Activated T-helper 17 cell treated with anti-CD3 and anti-CD28 coated beads, Interleukin-2, amount 50 U/mL, for 72 hours (primary cell): ENCODE measurements around the gene F7. TPM values are rescaled to one million over a fixed set of nuclear protein-coding genes. Genes with fewer than 3 reads are reported as not detected.

ENCODE experiments used
- ATAC-seq: fragments of 150-1000 bp; cut with Tn5 transposase; replicated peaks from 2 replicates; pipeline ENCODE4 v1.10.0; 2021; ENCODE audit warnings: mild to moderate bottlenecking, moderate library complexity
- H3K27ac Mint-ChIP-seq: one replicate; pipeline ENCODE4 v1.8.0; 2022; ENCODE audit warnings: mixed read lengths
- H3K27me3 Mint-ChIP-seq: one replicate; pipeline ENCODE4 v1.8.0; 2022; ENCODE audit warnings: mixed read lengths
- H3K36me3 Mint-ChIP-seq: one replicate; pipeline ENCODE4 v1.8.0; 2022; ENCODE audit warnings: low read depth, mild to moderate bottlenecking, mixed read lengths
- H3K4me1 Mint-ChIP-seq: one replicate; pipeline ENCODE4 v1.8.0; 2022; ENCODE audit warnings: mixed read lengths
- H3K4me3 Mint-ChIP-seq: one replicate; pipeline ENCODE4 v1.8.0; 2022; ENCODE audit warnings: mild to moderate bottlenecking, mixed read lengths
- H3K9me3 Mint-ChIP-seq: one replicate; pipeline ENCODE4 v1.8.0; 2022; ENCODE audit warnings: mixed read lengths
- total RNA-seq, 2 donors: library from RNA; stranded (reverse); gene quantifications; one replicate each; pipeline ENCODE4 v1.2.3, GENCODE V29; 2022

F7 gene
- total RNA-seq, 2 donors from 2014 or later, result 0.40 TPM; not detected in 1

GRCh38 chr13:113088691-113089020, 16.9 kb upstream of the F7 start:
- no peaks in the 10 kb centered on the region for H3K27me3 Mint-ChIP-seq
- H3K4me3 Mint-ChIP-seq, result no peak overlapping the region
- no peak for ATAC-seq
- no peaks in the 10 kb centered on the region for H3K36me3 Mint-ChIP-seq
- no peaks in the 10 kb centered on the region for H3K9me3 Mint-ChIP-seq
- H3K27ac Mint-ChIP-seq, result no peak overlapping the region
- H3K4me1 Mint-ChIP-seq, result no peaks in the 10 kb centered on the region

- Mint-ChIP-seq H3K27me3 (no peaks in the 10 kb centered on the region), H3K4me1 (no peaks in the 10 kb centered on the region), H3K4me3 (no peak overlapping the region), H3K9me3 (no peaks in the 10 kb centered on the region), H3K27ac (no peak overlapping the region), H3K36me3 (no peaks in the 10 kb centered on the region)
- no peak for ATAC-seq
Observed at GRCh38 chr13:113089693-113090414, 15.7 kb upstream of the F7 start.

GRCh38 chr13:113090415-113090770, 15.2 kb upstream of the F7 start:
- H3K4me1 Mint-ChIP-seq, result no peaks in the 10 kb centered on the region
- H3K9me3 Mint-ChIP-seq, result no peaks in the 10 kb centered on the region
- no peaks in the 10 kb centered on the region for H3K36me3 Mint-ChIP-seq
- no peaks in the 10 kb centered on the region for H3K27me3 Mint-ChIP-seq
- no peak overlapping the region for H3K27ac Mint-ChIP-seq
- no peak for ATAC-seq
- no peak overlapping the region for H3K4me3 Mint-ChIP-seq

GRCh38 chr13:113090806-113091205, 14.8 kb upstream of the F7 start:
- Mint-ChIP-seq H3K27ac (no peak overlapping the region), H3K4me3 (no peak overlapping the region), H3K9me3 (no peaks in the 10 kb centered on the region), H3K4me1 (no peaks in the 10 kb centered on the region), H3K36me3 (no peaks in the 10 kb centered on the region), H3K27me3 (no peaks in the 10 kb centered on the region)
- no peak for ATAC-seq

GRCh38 chr13:113091211-113091771, 14.3 kb upstream of the F7 start:
- ATAC-seq, result no peak
- Mint-ChIP-seq H3K9me3 (no peaks in the 10 kb centered on the region), H3K4me3 (no peak overlapping the region), H3K4me1 (no peaks in the 10 kb centered on the region), H3K27me3 (no peaks in the 10 kb centered on the region), H3K27ac (no peak overlapping the region), H3K36me3 (no peaks in the 10 kb centered on the region)

GRCh38 chr13:113091891-113092775, 13.5 kb upstream of the F7 start:
- Mint-ChIP-seq H3K27me3 (no peaks in the 10 kb centered on the region), H3K27ac (no peak overlapping the region), H3K4me1 (no peaks in the 10 kb centered on the region), H3K36me3 (no peaks in the 10 kb centered on the region), H3K9me3 (no peaks in the 10 kb centered on the region), H3K4me3 (no peak overlapping the region)
- ATAC-seq, result no peak

- Mint-ChIP-seq H3K4me1 (no peaks in the 10 kb centered on the region), H3K36me3 (no peaks in the 10 kb centered on the region), H3K27ac (no peak overlapping the region), H3K9me3 (no peaks in the 10 kb centered on the region), H3K27me3 (no peaks in the 10 kb centered on the region), H3K4me3 (no peak overlapping the region)
- no peak for ATAC-seq
Observed at GRCh38 chr13:113092776-113093579, 12.6 kb upstream of the F7 start.

GRCh38 chr13:113093580-113094409, 11.8 kb upstream of the F7 start:
- H3K36me3 Mint-ChIP-seq, result no peaks in the 10 kb centered on the region
- no peaks in the 10 kb centered on the region for H3K27me3 Mint-ChIP-seq
- H3K27ac Mint-ChIP-seq, result no peak overlapping the region

GRCh38 chr13:113094410-113094800, 11.2 kb upstream of the F7 start:
- ATAC-seq, result no peak
- no peaks in the 10 kb centered on the region for H3K36me3 Mint-ChIP-seq
- no peaks in the 10 kb centered on the region for H3K9me3 Mint-ChIP-seq
- H3K4me1 Mint-ChIP-seq, result no peaks in the 10 kb centered on the region
- no peak overlapping the region for H3K4me3 Mint-ChIP-seq
- no peak overlapping the region for H3K27ac Mint-ChIP-seq
- no peaks in the 10 kb centered on the region for H3K27me3 Mint-ChIP-seq

More at GRCh38 chr13:113093580-113094409, 11.8 kb upstream of the F7 start:
- Mint-ChIP-seq H3K4me3 (no peak overlapping the region), H3K4me1 (no peaks in the 10 kb centered on the region), H3K9me3 (no peaks in the 10 kb centered on the region)
- ATAC-seq, result no peak

GRCh38 chr13:113095146-113096051, 10.2 kb upstream of the F7 start:
- Mint-ChIP-seq H3K4me1 (no peaks in the 10 kb centered on the region), H3K27ac (no peak overlapping the region), H3K9me3 (no peaks in the 10 kb centered on the region), H3K27me3 (no peaks in the 10 kb centered on the region), H3K36me3 (no peaks in the 10 kb centered on the region), H3K4me3 (no peak overlapping the region)
- ATAC-seq, result no peak

- Mint-ChIP-seq H3K27me3 (no peaks in the 10 kb centered on the region), H3K27ac (no peak overlapping the region), H3K36me3 (no peaks in the 10 kb centered on the region), H3K9me3 (no peaks in the 10 kb centered on the region), H3K4me1 (no peaks in the 10 kb centered on the region), H3K4me3 (no peak overlapping the region)
- no peak for ATAC-seq
Observed at GRCh38 chr13:113096052-113096744, 9.4 kb upstream of the F7 start.

- ATAC-seq, result no peak
- no peaks in the 10 kb centered on the region for H3K9me3 Mint-ChIP-seq
- H3K4me1 Mint-ChIP-seq, result no peaks in the 10 kb centered on the region
- no peaks in the 10 kb centered on the region for H3K27me3 Mint-ChIP-seq
- no peak overlapping the region for H3K27ac Mint-ChIP-seq
- H3K4me3 Mint-ChIP-seq, result no peak overlapping the region
- no peaks in the 10 kb centered on the region for H3K36me3 Mint-ChIP-seq
Observed at GRCh38 chr13:113096745-113097305, 8.8 kb upstream of the F7 start.
